NK-92 (cell line): ENCODE data around the gene ANAPC13.
A peak's percentile ranks its signal among the peaks of the same experiment; 100 is the strongest.

Experiments
- DNase-seq: peaks from one replicate; lab custom pipeline; 2025; ENCODE audit not compliant: unreplicated experiment; lab: John Stamatoyannopoulos, UW

The ANAPC13 gene, protein sequence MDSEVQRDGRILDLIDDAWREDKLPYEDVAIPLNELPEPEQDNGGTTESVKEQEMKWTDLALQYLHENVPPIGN

DNA sequence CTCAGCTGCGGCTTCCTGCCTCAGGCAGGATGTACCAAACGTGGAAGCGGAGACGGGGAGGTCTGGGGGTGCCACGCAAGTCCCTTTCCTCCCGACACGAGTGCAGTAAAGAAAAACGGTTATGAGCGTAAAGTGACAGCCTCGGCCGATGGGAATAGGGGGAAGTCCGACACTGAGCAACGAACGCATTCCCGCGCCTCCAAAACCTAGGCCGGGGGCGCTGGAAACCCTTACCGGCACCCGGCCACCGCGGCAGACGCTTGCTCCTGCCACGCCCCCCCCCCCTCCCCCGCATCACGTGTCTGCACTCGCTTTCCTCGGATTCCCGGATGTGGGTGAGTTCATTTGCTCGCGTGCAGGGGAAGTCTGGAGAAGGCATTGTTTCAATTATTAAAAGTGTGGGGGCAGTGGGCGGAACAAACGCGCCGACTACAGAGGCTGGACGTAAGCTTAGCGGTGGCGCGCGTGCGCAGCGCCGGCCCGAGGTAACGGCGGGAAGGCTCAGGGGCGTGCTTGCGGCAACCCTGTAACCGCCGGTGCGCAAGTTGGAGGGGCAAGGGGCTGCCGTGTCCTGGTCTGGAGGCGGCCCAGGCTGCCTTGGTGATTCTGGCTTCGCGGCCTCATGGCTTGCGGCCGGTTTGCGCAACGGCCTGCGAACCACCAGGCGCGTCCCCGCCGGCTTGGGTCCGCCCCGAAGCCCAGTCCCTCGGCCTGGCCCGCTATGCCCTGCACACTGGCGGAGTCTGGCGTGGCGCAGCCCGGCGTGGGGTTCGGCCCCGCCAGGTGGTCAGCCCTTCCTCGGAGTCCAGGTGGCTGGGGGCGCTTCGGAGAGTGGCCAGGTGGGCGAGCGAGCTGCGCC is at the start of gene ANAPC13, which contains the start of gene CEP63:
Gene ANAPC13, minus strand, starts transcription at position 268 of the 859 bp plus-strand sequence. CDS start 3,081 bp downstream, outside the sequence.
Gene CEP63, plus strand, starts transcription at position 340 of the 859 bp plus-strand sequence. CDS start 9,264 bp downstream, outside the sequence.
- peak; percentile 74 for DNase-seq

DNA sequence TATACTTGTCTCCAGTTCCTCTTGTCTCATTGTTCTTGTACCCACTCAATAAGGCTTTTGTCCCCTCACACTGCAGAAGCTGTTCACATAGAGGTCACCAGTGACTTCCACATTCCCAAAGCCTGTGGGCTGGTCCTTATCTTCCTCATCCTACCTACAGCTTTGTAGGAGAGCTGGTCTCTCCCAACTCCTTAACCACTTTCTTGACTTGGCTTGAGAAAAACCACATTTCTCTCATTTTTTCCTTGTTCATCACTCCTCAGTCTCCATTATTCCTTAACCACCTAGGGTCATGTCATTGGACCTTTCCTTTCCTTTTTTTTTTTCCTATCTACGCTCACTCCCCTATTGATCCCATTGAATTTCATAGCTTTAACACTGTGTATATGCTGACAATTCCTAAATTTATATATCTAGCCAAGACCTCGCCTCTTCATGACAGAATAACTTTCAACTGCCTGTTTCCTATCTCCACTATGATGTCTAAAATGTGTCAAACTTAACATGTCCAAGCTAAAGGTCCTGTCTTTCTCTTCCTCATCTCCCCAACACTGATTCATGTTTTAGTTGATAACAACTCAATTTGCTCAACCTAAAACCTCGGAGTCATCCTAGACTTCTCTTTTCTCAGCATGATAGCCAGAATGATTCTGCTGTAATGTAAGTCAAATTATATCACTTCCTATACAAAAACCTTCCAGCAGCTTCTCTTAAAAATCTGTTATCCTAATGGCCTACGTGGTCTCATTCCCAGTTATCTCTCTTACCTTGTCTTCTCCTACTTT is 49.6 kb upstream of the ANAPC13 start:
- no peak for DNase-seq

DNA sequence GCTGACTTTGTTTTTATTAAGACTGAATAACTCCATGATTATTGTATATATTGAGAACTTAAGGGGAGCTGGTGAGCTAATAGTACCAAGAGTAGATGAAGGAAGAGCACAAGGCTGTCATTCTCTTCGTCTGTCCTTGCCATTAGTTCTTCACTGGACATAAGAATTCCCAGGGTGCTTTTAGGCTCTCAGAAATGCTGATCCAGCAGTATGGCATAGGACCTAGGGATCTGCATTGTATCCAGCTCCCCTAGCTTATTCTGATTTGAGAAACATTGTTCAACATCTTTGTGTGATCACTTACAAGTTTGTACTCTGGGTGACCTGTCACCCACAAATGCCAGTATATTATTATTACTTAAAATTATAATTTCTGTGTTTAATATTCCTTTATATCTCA is 47.7 kb upstream of the ANAPC13 start:
- no peak for DNase-seq

DNA sequence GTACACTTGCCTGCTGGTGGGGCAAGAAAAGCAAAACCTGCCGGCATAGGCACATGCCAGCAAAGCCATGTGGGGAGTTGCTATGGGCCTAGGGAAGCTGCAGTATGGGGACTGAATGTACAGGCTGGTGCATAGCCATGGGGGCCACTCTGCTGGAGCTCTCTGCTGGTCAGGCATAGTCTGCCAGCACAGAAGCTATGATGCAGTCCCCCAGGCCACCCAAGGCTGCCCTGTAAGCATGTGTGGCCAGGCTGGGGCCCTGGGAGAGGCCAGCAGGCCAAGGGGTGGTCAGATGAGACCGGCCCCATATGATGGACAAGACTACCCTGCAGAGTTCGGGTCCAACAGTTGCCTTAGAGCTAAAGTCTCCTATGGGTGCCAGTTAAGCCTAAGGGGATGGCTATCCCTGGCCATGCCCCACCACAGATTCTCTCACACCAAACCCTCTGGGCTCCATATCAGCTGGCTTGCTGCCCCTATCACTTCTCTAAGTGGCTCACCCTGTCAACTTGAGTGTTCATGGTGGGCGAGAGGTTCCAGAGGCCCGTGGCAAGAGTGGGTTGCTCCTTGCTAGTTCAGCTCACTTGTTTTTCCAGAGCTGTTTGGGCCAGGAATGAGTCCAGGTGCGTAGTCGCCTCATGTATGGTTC is 41.9 kb upstream of the ANAPC13 start:
- no peak for DNase-seq

DNA sequence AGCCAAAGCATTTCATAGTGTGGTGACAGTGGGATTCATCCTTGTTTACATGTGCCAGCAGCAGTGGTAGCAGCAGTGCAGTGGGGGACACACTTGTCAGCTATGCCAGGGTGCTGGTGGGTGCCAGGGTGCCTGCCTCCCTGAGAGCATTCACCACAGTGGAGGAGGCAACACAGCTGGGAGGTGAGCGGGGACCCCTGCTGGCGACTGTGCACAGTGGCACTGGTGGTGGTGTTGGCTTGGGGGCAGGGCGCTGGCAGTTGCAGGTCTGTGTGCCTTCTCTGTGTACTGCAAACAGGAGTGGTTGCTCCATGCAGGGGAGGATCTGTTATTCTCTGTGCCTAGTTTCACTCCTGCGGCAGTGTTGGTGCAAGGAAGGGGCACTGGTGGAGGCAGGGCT is 41.3 kb upstream of the ANAPC13 start:
- no peak for DNase-seq

GRCh38 chr3:134526319-134526718 is 40.5 kb upstream of the ANAPC13 start:
- no peak for DNase-seq

DNA sequence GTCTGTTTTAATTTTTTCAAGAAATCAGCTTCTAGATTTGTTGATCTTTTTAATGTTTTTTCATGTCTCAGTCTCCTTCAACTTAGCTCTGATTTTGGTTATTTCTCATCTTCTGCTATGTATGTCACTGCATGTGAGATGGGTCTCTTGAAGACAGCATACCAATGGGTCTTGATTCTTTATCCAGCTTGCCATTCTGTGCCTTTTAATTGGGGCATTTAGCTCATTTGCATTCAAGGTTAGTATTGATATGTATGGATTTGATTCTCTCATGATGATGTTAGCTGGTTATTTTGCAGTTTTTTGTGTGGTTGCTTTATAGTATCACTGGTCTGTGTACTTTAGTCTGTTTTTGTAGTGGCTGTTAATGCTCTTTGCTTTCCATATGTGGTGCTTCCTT is 39.5 kb upstream of the ANAPC13 start:
- no peak for DNase-seq

- DNase-seq: no peak
These were observed 36.8 kb upstream of the ANAPC13 start for GRCh38 chr3:134522541-134522940.

DNA sequence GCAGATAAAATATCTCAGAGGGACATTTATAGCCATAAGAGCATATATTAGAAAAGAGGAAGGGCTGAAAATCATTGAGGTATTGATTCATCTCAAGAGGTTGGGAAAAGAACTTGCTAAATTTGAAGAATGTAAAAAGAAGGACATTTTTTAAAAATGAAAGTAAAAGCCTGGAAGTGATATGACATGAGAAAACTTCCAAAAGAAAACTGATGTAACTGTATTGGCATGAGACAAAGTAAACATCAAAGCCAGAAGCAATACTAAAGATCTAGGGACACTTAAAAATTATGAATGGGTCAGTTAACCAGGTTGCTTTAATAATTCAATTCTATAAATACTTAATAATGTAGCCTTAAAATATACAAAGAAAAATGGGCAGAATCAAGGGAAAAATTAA is 32.0 kb upstream of the ANAPC13 start:
- DNase-seq: no peak

DNA sequence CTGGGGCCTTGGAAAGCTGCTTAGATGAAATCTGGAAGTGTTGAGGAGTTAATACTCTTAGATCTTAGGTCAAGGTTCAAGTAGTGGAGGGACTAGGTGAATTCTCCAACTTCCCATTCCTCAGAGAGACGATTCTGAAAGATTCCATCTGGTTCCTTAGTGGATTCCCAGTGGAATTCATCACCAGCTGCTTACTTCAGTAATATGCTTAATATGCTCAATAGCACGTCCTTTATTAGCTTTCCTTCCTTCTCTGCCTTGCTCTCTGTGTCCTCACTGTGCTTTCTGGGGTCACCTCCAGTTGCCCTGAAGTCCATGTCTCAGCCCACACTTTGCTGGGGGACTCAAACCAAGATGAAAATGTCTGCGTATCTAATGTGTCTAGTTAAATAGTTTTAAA is 31.1 kb upstream of the ANAPC13 start:
- DNase-seq: no peak

GRCh38 chr3:134511500-134511899 is 25.7 kb upstream of the ANAPC13 start:
- no peak for DNase-seq

DNA sequence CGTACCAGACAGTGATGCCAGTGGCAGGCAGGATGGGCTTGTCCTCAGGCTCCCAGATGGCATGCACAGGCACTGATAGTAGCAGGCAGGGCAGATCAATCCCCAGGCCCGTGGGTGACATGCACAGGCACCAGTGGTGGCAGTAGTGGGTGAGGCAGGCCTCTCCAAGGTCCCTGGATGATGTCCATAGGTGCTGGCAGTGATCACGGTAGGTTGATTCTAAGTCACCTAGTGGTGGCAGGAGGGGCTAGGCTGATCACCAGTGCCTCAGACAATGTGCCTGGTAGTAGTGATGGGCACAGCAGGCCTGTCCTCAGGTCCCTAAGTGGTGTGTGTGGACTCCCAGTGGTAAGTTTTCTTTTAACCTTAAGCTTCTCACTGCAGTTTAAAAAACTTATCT is 19.7 kb upstream of the ANAPC13 start:
- DNase-seq: no peak

DNA sequence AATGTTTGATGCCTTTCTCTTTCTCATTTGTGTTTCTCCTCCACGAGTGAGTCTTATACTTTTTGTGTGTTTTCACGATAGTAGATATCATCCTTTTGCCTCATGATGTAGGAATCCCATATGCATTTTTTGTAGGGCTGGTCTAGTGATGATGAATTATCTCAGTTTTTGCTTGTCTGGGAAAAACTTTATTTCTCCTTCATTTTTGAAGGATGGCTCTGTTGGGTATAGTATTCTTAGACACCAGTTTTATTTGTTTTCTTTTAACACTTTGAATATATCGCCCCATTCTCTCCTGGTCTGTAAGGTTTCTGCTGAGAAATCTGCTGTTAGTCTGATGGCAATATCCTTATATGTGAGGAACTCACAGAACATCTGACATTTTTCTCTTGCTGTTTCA is 18.3 kb upstream of the ANAPC13 start:
- no peak for DNase-seq

DNA sequence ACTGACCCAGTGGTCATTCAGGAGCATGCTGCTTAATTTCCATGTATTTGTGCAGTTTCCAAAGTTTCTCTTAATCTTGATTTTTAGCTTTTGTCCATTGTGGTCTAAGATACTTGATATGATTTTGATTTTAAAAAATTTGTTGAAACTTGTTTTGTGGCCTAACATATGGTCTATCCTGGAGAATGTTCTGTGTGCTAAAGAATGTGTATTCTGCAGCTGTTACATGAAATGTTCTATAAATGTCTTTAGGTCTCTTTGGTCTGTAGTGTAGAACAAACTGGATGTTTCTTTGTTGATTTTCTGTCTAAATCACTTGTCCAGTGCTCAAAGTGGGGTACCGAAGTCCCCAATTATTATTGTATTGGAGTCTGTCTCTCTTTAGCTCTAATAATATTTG is 17.5 kb upstream of the ANAPC13 start:
- DNase-seq: no peak

DNA sequence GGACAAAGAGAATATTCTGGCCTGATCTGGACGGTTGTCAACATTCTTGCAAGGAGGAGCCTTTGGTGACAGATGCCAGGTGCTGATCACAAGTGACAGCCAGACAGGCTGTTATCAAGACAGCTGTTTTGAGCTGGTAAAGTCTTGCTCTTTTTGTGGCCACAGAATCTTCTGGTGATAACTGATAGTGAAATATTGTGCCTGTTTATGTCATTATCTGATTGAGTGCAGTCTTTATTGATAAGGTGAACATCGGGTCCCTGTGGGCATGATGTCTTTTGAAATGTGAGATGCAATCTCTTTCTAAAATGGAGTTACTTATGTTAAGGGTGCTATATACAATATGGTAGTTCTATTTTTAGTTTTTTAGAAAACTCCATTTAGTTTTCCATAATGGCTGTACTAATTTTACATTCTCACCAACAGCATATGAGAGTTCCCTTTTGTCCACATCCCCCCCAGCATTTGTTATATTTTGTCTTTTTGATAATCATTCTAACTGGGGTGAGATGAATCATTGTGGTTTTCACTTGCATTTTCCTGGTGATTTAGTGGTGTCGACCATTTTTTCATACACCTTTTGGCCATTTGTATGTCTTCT is 10.8 kb upstream of the ANAPC13 start:
- no peak for DNase-seq

- no peak for DNase-seq
These were observed 10.2 kb upstream of the ANAPC13 start for GRCh38 chr3:134495980-134496379.

- no peak for DNase-seq
These were observed 8.7 kb upstream of the ANAPC13 start for GRCh38 chr3:134494495-134494894.

DNA sequence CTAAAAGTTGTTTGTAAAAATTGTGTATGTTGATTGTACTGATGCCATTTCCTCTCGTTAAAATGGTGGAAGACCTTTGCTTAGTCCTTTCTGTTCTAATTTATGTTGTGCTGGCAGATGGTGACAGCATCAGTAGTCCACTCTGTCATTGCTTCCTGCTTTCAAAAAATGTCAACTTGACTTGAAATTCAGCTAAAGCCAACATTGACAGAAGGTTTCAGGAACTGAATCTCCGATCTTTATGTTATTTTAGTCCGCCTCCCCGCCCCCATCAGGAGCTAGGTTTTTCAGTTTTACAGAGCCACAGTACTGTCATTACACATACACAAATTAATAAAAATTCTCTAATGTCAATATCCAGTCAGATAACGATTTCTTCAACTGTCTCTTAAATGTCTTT is 1.6 kb upstream of the ANAPC13 start:
- no peak for DNase-seq

DNA sequence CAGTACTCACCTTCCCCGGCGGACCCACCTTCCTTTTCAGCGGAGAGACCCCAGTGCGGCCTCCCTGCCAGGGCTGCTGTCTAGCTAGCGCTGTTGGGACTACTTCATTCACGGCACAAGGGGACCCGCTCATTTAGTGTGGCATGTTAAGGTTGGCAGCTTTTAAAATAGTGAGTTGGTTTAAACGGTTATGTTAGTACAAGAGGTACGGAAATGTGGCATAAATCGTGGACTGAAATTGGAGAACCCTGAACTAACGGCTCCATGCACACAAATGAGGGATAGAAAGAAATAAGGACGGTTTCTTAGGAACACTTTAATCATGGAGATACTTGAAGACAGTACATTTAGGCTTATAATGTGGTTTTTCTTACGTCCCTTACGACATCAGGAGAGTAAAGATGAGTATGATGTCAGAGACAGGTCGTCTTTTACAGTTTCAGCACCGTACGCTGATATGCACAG is 824 bp upstream of the ANAPC13 start:
- DNase-seq: no peak

DNA sequence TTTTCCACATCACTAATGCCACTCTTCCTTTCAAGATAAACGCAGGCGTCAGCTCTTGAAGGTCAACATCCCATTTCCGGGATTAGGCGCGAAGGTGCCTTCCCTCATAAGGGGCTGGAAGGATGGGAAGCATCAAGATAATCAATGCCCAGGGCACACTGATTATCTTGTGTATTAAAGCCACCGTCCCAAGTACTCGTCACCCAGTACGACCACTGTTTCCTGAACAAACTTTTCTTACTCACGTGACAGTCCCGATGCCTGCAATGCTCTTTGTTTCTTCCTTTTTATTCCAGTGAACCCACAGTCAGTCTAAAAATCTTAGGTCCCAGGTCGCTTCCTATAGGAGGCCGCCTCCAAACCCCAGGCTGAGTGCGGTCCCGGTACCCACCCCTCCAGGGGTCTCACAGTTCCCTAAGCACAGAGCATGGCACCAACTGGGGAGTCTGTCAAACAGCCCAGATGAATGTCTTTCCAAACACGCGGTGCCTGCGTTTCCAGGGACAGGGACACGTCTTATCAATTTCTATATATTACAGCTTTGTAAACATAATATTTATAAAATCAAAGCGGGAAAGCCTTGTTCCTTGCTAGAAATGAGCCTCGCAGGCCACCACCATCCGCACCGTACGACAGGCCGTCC is 589 bp downstream of the ANAPC13 start:
- no peak for DNase-seq
